DOHH2 (cell line): Measurements from ENCODE around the gene RNLS.

ENCODE experiments used
- H3F3A ChIP-seq: fragments of 200-600 bp; sonication (generic), shearing (Covaris generic); 2 replicates; pipeline ENCODE4 v1.6.0; 2016; ENCODE audit warnings: antibody characterized with exemption, mild to moderate bottlenecking; ENCODE audit not compliant: control insufficient read depth, insufficient read depth
- H3K27ac ChIP-seq: fragments of 200-600 bp; sonication (generic); 2 replicates; pipeline ENCODE4 v1.5.1; 2014; ENCODE audit warnings: low read depth, mild to moderate bottlenecking, low read length, moderate library complexity
- H3K27me3 ChIP-seq: fragments of 200-600 bp; sonication (generic); 2 replicates; pipeline ENCODE4 v1.6.1; 2014; ENCODE audit warnings: mild to moderate bottlenecking, low read length, mixed read lengths; ENCODE audit not compliant: control insufficient read depth
- H3K36me3 ChIP-seq: fragments of 200-600 bp; sonication (generic); 2 replicates; pipeline ENCODE4 v1.6.1; 2014; ENCODE audit warnings: mild to moderate bottlenecking, low read length, moderate library complexity, mixed read lengths; ENCODE audit not compliant: control insufficient read depth
- H3K4me1 ChIP-seq: fragments of 200-600 bp; sonication (generic); 2 replicates; pipeline ENCODE4 v1.6.1; 2014; ENCODE audit warnings: mild to moderate bottlenecking, low read length, mixed read lengths; ENCODE audit not compliant: control insufficient read depth
- H3K4me2 ChIP-seq: fragments of 200-600 bp; sonication (generic); 2 replicates; pipeline ENCODE4 v1.6.0; 2014; ENCODE audit warnings: mild to moderate bottlenecking, low read length, moderate library complexity
- H3K4me3 ChIP-seq: fragments of 200-600 bp; sonication (generic); 2 replicates; pipeline ENCODE4 v1.5.1; 2014; ENCODE audit warnings: mild to moderate bottlenecking, low read length, mixed read lengths
- H3K79me2 ChIP-seq: fragments of 200-600 bp; sonication (generic); 2 replicates; pipeline ENCODE4 v1.6.1; 2014; ENCODE audit warnings: mild to moderate bottlenecking, low read length, mixed read lengths; ENCODE audit not compliant: control insufficient read depth
- H3K9me2 ChIP-seq: fragments of 200-600 bp; sonication (generic); replicated peaks from 2 replicates; pipeline ENCODE4 v1.6.1; 2014; ENCODE audit warnings: mild to moderate bottlenecking, low read length, mixed read lengths; ENCODE audit not compliant: control insufficient read depth
- H3K9me3 ChIP-seq: fragments of 200-600 bp; sonication (generic); 2 replicates; pipeline ENCODE4 v1.6.1; 2014; ENCODE audit warnings: antibody characterized with exemption, low read length, mixed read lengths; ENCODE audit not compliant: control insufficient read depth, insufficient read depth
- H4K20me1 ChIP-seq: fragments of 200-600 bp; sonication (generic); 2 replicates; pipeline ENCODE4 v1.6.0; 2014; ENCODE audit warnings: low read depth, mild to moderate bottlenecking, antibody characterized with exemption, low read length, moderate library complexity; ENCODE audit not compliant: control insufficient read depth, insufficient read depth
- EZH2phosphoT487 ChIP-seq: fragments of 200-600 bp; sonication (generic); IDR thresholded peaks from 2 replicates; pipeline ENCODE4 v1.6.1; 2017; ENCODE audit warnings: borderline replicate concordance, mild to moderate bottlenecking, antibody characterized with exemption, low read length, moderate library complexity, mixed read lengths
- TF ChIP-seq, protein P1 (sequence below): fragments of 200-600 bp; sonication (generic); IDR thresholded peaks from one replicate; pipeline ENCODE4 v1.5.1; 2014; ENCODE audit warnings: antibody characterized with exemption, mild to moderate bottlenecking, low read depth, low read length; ENCODE audit not compliant: poor library complexity, severe bottlenecking

The RNLS gene

DNA sequence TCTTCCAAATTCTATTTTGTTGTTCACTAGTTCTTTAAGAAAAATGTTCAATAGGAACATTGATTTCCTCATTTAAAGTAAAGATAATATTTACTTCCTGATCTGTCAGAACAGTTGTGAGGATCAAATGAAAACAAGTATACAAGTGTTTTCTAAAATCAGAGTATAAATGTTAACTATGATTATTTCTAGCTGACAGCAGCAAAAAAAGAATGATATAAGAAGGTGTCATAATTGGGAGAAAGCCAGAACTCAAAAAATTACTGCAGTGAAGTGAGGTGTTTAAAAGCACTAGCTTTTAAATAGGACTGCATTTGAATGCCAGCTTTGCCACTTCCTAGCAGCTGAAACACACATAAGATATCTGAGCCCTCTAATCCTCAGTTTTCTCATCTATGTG, 283.3 kb downstream of the RNLS start:
- Histone ChIP-seq H3K9me2 (no peaks in the 10 kb centered on the region), H3F3A (no peaks in the 10 kb centered on the region), H4K20me1 (no peaks in the 10 kb centered on the region), H3K9me3 (no peaks in the 10 kb centered on the region), H3K36me3 (no peaks in the 10 kb centered on the region), H3K27me3 (no peaks in the 10 kb centered on the region), H3K27ac (no peak overlapping the region), H3K79me2 (no peaks in the 10 kb centered on the region), H3K4me2 (no peak overlapping the region), H3K4me1 (peaks cover 8% of the 10 kb centered on the region), H3K4me3 (no peak overlapping the region)
- TF ChIP-seq, protein P1, sequence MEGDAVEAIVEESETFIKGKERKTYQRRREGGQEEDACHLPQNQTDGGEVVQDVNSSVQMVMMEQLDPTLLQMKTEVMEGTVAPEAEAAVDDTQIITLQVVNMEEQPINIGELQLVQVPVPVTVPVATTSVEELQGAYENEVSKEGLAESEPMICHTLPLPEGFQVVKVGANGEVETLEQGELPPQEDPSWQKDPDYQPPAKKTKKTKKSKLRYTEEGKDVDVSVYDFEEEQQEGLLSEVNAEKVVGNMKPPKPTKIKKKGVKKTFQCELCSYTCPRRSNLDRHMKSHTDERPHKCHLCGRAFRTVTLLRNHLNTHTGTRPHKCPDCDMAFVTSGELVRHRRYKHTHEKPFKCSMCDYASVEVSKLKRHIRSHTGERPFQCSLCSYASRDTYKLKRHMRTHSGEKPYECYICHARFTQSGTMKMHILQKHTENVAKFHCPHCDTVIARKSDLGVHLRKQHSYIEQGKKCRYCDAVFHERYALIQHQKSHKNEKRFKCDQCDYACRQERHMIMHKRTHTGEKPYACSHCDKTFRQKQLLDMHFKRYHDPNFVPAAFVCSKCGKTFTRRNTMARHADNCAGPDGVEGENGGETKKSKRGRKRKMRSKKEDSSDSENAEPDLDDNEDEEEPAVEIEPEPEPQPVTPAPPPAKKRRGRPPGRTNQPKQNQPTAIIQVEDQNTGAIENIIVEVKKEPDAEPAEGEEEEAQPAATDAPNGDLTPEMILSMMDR, result no peak
- no peak for TF ChIP-seq EZH2phosphoT487

GRCh38 chr10:88297103-88297502, 286.0 kb downstream of the RNLS start:
- no peak overlapping the region for H3K4me3 ChIP-seq
- no peaks in the 10 kb centered on the region for H3K9me2 ChIP-seq
- H3K4me1 ChIP-seq, result peaks cover 10% of the 10 kb centered on the region
- no peaks in the 10 kb centered on the region for H3F3A ChIP-seq
- H3K27ac ChIP-seq, result no peak overlapping the region
- no peaks in the 10 kb centered on the region for H4K20me1 ChIP-seq
- no peaks in the 10 kb centered on the region for H3K36me3 ChIP-seq
- no peaks in the 10 kb centered on the region for H3K9me3 ChIP-seq
- H3K27me3 ChIP-seq, result no peaks in the 10 kb centered on the region
- no peaks in the 10 kb centered on the region for H3K79me2 ChIP-seq
- TF ChIP-seq, protein P1, result no peak
- TF ChIP-seq EZH2phosphoT487, result no peak
- H3K4me2 ChIP-seq, result no peak overlapping the region

DNA sequence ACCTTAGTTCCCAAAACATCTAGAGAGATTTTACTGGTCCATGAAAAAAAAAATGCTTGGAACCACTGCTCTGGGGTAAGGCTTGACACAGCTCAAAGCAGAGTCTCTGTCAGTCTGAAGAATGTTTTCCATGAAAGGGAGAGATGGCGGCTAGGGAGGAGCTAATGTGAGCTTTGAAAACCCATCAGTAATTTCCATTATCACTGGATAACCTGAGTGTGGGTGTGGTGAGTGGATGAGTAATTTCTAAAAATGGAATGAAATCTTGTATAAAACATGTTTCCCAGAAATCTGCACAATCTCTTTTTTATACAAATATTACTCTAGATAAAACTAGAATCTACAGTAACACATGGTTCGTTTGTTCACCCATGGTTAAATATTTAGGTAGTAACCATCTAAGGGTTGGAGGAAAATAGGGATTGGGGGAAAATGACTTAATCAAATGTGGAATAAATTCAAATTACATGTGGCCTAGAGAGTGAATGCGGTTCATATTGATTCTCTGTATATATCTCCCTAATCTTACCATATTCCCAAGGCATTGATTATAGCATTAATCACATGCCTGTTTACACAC, 289.4 kb downstream of the RNLS start:
- Histone ChIP-seq H3K4me2 (no peak overlapping the region), H3K9me2 (no peaks in the 10 kb centered on the region), H3K27ac (no peak overlapping the region), H3K27me3 (no peaks in the 10 kb centered on the region), H3K36me3 (no peaks in the 10 kb centered on the region), H3K9me3 (no peaks in the 10 kb centered on the region), H3K79me2 (no peaks in the 10 kb centered on the region), H3F3A (no peaks in the 10 kb centered on the region), H4K20me1 (no peaks in the 10 kb centered on the region), H3K4me1 (peaks cover 7% of the 10 kb centered on the region), H3K4me3 (no peak overlapping the region)
- TF ChIP-seq, protein P1, result no peak
- no peak for TF ChIP-seq EZH2phosphoT487

DNA sequence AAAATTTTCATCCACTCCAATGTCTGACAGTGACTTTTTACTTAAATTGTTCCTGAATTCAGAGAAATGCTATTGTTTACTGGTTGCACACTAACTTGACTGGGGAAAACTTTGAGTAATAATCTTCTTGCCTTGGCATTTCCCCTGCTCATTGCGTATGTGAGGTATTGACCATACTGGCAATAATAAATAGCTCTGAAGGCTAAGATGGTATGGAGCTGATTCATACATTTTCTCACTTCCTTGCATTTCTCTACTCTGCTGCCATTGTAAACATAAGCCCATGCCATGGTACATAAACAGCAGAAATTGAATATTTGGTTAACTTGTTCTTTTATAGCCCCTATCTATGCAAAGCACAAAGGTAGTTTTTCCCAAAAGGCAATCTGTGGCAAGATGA, 290.0 kb downstream of the RNLS start:
- H3F3A ChIP-seq, result no peaks in the 10 kb centered on the region
- no peaks in the 10 kb centered on the region for H3K9me3 ChIP-seq
- peaks cover 7% of the 10 kb centered on the region for H3K4me1 ChIP-seq
- no peak overlapping the region for H3K27ac ChIP-seq
- H3K4me2 ChIP-seq, result no peak overlapping the region
- no peaks in the 10 kb centered on the region for H3K79me2 ChIP-seq
- H3K36me3 ChIP-seq, result no peaks in the 10 kb centered on the region
- no peaks in the 10 kb centered on the region for H3K27me3 ChIP-seq
- H3K4me3 ChIP-seq, result no peak overlapping the region
- no peaks in the 10 kb centered on the region for H3K9me2 ChIP-seq
- H4K20me1 ChIP-seq, result no peaks in the 10 kb centered on the region
- TF ChIP-seq EZH2phosphoT487, result no peak
- TF ChIP-seq, protein P1, result no peak
